LNCaP clone FGC (cell line): ENCODE data around the gene KLRG1.

Experiments used
- DNase-seq: peaks from one replicate; pipeline ENCODE4 v3.0.0-alpha.2; 2011; ENCODE audit warnings: low read depth
- H3K4me3 ChIP-seq: 2 replicates; pipeline ENCODE4 v1.5.1; 2011; ENCODE audit warnings: mild to moderate bottlenecking, low read depth, low read length, control low read depth
- TF ChIP-seq, protein P1 (sequence below): IDR thresholded peaks from 2 replicates; pipeline ENCODE4 v1.5.1; 2012; ENCODE audit warnings: mild to moderate bottlenecking; ENCODE audit not compliant: control insufficient read depth, insufficient read depth; ENCODE audit errors: extremely low read depth

Gene KLRG1

DNA sequence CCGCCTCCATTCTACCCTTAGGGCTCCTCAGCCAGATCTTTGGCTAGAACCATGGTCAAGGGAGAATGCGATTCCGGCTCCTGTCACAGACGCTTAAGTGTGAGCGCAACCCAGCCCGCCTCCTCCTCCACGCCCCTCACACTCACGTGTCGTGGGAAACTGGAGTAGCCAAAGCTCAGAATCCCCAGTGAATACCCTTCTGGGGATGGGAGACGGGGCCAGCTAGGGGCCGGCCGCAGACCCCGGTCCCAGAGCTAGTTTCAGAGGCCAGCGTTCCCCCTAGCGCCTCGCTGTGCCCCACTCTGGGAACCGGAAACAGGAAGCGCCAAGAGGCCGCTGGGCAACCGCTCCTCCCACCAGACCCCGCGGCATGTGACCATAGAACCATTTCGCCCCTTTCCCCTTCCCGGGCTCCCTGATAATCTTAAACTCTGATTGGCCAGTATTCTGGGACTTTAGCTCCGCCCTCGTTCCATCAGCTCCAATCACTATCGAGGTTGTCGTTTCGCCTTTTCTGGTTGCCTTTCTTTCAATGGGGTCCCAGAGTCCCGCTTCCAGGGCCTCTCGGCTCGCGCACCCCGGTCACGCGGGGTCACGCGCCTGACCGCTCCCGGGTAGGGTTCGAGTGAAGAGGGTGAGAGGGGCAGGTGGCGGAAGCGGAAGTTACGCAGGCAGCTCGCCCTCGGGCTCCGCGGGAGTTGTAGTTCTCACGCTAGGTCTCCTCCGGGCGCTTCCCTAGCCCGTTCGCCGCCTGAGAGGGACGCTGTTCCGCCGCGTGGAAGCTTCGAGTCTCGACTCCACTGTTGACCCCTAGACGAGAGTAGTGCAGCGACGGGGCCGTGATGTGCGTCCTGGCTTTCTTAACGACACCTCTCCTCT is 39.8 kb upstream of the KLRG1 start, which contains the start of gene M6PR:
M6PR (minus strand) TSS at position 304 of the 879 bp plus-strand sequence. CDS start 3,241 bp downstream, outside the sequence.
- peak within 1 kb of the TSS; percentile 88 for H3K4me3 ChIP-seq
- DNase-seq: peak; percentile 71
- TF ChIP-seq, protein P1, sequence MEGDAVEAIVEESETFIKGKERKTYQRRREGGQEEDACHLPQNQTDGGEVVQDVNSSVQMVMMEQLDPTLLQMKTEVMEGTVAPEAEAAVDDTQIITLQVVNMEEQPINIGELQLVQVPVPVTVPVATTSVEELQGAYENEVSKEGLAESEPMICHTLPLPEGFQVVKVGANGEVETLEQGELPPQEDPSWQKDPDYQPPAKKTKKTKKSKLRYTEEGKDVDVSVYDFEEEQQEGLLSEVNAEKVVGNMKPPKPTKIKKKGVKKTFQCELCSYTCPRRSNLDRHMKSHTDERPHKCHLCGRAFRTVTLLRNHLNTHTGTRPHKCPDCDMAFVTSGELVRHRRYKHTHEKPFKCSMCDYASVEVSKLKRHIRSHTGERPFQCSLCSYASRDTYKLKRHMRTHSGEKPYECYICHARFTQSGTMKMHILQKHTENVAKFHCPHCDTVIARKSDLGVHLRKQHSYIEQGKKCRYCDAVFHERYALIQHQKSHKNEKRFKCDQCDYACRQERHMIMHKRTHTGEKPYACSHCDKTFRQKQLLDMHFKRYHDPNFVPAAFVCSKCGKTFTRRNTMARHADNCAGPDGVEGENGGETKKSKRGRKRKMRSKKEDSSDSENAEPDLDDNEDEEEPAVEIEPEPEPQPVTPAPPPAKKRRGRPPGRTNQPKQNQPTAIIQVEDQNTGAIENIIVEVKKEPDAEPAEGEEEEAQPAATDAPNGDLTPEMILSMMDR: peak; percentile 79

DNA sequence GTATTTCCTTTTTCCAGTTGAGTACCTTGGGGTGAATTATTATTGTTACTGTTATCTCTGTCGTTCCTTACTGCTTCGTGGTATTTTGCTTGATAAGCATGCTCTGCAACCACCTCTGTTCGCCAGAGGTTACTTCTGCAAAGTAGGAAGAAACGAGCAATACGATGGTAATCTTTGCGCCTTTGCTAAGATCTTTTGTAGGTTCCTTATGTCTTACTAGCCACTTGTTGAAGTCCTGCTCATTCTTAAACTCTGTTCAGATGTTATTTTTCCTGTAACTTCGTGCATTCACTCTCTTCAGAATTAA is 39.2 kb upstream of the KLRG1 start:
- H3K4me3 ChIP-seq: peak overlapping the region; percentile 88
- TF ChIP-seq, protein P1: no peak
- DNase-seq: no peak

DNA sequence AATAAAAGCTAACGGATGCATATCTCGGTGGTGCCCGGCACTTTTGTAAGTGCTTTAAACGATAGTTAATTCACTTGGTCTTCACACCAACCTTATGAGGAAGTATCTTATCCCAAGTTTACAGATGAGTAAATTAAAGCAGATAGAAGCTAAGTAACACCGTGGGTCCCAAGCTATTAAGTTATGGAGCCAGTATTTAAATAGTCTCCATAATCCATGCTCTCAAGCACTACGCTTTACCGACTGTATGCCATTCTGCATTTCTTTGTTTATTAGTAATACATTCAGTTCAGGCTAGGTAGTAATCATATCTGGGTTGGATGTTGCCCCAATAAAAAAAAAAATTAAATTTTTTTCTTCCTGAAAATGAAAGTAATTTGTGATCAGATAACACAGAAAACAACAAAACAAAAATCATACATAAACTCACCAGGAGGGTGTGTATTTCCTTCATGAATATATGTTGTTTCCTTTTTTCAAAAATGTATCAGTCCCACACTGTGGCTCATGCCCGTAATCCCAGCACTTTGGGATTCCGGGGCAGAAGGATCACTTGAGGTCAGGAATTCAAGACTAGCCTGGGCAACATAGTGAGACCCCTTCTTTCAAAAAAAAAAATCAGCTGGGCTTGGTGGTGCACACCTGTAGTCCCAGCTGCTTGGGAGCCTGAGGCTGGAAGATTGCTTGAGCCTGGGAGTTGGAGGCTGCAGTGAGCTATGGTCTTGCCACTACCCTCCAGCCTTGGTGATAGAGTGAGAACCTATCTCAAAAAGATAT is 38.5 kb upstream of the KLRG1 start:
- H3K4me3 ChIP-seq: peak overlapping the region; percentile 88
- TF ChIP-seq, protein P1: no peak
- no peak for DNase-seq

DNA sequence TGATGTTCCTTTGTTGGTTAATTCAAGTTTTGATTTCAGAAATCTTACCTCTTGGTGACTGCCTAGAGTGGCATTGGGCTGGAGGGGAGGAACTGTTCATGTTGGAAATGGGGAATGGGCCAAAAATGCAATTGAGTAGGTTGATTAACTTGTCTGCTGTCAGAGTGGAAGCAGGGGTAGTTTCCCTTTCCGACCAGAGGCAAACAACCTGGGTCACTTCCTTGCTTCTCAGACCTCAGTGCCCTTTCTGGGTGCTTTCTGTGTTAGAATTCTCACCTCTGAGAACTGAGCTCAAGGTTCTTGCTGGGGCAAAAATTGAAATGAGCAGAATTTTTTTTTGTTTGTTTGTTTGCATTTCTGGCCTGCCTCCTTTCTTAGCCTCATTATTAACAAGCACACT is 37.6 kb upstream of the KLRG1 start:
- no peak overlapping the region for H3K4me3 ChIP-seq
- TF ChIP-seq, protein P1: no peak
- no peak for DNase-seq

DNA sequence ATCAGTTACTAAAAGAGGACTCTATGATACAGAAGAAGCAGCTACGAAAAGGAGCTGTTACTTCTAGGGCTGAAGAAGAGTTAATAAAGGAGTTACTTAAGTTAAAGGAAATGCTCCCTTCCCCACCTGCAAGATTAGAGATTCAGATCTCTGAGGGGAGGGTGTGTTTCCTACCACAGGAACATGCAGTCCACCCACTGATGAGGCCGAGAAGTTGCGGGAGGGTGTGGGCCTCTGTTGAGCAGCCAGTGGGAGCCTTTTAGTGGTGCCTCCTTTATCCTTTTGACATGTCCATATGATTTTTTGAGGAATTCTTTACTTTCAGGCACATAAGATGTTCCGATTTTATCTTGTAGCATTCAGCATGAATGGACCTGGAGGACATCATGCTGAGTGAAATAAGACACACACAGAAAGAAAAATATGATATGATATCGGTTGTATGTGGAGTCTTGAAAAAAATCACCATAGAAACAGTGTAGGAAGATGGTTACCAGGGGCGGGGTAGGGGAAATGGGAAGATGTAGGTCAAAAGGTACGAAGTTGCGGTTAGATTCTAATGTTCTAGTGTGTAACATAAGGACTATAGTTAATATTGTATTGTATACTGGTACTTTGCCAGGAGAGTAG is 35.5 kb upstream of the KLRG1 start:
- DNase-seq: no peak
- H3K4me3 ChIP-seq: no peak overlapping the region
- TF ChIP-seq, protein P1: no peak

DNA sequence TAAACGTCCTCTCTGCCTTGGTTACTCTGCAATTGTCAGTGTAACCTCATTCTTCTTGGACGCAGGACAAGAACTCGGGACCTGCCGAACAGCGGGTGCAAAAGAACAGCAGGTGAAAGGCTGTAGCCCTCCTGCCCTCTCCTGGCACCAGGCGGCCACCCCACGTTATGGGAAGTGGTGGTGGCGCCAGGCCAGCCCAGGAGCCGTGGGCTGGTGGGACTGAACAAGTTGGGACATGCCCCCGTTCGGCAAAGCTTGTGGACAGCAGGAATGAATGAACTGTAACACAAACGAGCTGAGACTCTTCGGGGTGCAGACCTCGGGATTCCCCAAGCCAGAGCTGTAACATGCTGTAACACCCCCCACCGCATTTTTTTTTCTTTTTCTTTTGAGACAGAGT is 33.3 kb upstream of the KLRG1 start:
- no peak for DNase-seq
- no peak overlapping the region for H3K4me3 ChIP-seq
- TF ChIP-seq, protein P1: no peak
